OCI-LY1 (cell line): Measurements from ENCODE around the gene DTNB.

Source experiments
- H2AFZ ChIP-seq: fragments of 200-600 bp; sonication (generic), shearing (Covaris generic); 2 replicates; pipeline ENCODE4 v1.6.0; 2014; ENCODE audit warnings: antibody characterized with exemption, mild to moderate bottlenecking, low read length
- H3F3A ChIP-seq: fragments of 200-600 bp; sonication (generic), shearing (Covaris generic); 2 replicates; pipeline ENCODE4 v1.6.0; 2014; ENCODE audit warnings: mild to moderate bottlenecking, antibody characterized with exemption, low read length, moderate library complexity; ENCODE audit not compliant: insufficient read depth
- H3K27ac ChIP-seq: fragments of 200-600 bp; sonication (generic); 2 replicates; pipeline ENCODE4 v1.5.1; 2014; ENCODE audit warnings: low read length, mixed run types, mild to moderate bottlenecking, low read depth; ENCODE audit not compliant: poor library complexity, severe bottlenecking
- H3K27me3 ChIP-seq: fragments of 200-600 bp; sonication (generic); 2 replicates; pipeline ENCODE4 v1.6.0; 2014; ENCODE audit warnings: antibody characterized with exemption, mild to moderate bottlenecking, low read length, moderate library complexity; ENCODE audit not compliant: insufficient read depth
- H3K36me3 ChIP-seq: fragments of 200-600 bp; sonication (generic); 2 replicates; pipeline ENCODE4 v1.6.1; 2014; ENCODE audit warnings: mild to moderate bottlenecking, antibody characterized with exemption, low read length, moderate library complexity, mixed read lengths; ENCODE audit not compliant: insufficient read depth
- H3K4me1 ChIP-seq: fragments of 200-600 bp; sonication (generic); 2 replicates; pipeline ENCODE4 v1.5.1; 2014; ENCODE audit warnings: mild to moderate bottlenecking, low read length, moderate library complexity; ENCODE audit not compliant: insufficient read depth, severe bottlenecking
- H3K4me2 ChIP-seq: fragments of 200-600 bp; sonication (generic), shearing (Covaris generic); 2 replicates; pipeline ENCODE4 v1.6.1; 2014; ENCODE audit warnings: low read length
- H3K4me3 ChIP-seq: fragments of 200-600 bp; sonication (generic); 2 replicates; pipeline ENCODE4 v1.5.1; 2014; ENCODE audit warnings: low read length, low read depth, mild to moderate bottlenecking, mixed read lengths; ENCODE audit not compliant: poor library complexity, severe bottlenecking
- H3K79me2 ChIP-seq: fragments of 200-600 bp; shearing (Covaris generic); 2 replicates; pipeline ENCODE4 v1.6.1; 2016; ENCODE audit warnings: mixed run types, low read length, mixed read lengths; ENCODE audit not compliant: insufficient read depth
- H3K9ac ChIP-seq: fragments of 200-600 bp; sonication (generic), shearing (Covaris generic); 2 replicates; pipeline ENCODE4 v1.6.1; 2014; ENCODE audit warnings: mild to moderate bottlenecking, low read length, mixed read lengths
- H3K9me2 ChIP-seq: fragments of 200-600 bp; sonication (generic), shearing (Covaris generic); 2 replicates; pipeline ENCODE4 v1.6.1; 2014; ENCODE audit warnings: low read depth, mild to moderate bottlenecking, low read length, mixed read lengths
- H3K9me3 ChIP-seq: fragments of 200-600 bp; shearing (Covaris generic); 2 replicates; pipeline ENCODE4 v1.6.1; 2014; ENCODE audit warnings: low read length, mixed read lengths
- H4K20me1 ChIP-seq: fragments of 200-600 bp; sonication (generic), shearing (Covaris generic); 2 replicates; pipeline ENCODE4 v1.6.0; 2016; ENCODE audit warnings: mild to moderate bottlenecking, low read length; ENCODE audit not compliant: insufficient read depth
- EZH2 ChIP-seq: fragments of 200-600 bp; sonication (generic), shearing (Covaris generic); IDR thresholded peaks from 2 replicates; pipeline ENCODE4 v1.8.0; 2017; ENCODE audit warnings: borderline replicate concordance, mixed run types, mild to moderate bottlenecking, antibody characterized with exemption, low read length, moderate library complexity, mixed read lengths
- TF ChIP-seq, protein P1 (sequence below): fragments of 200-600 bp; sonication (generic), shearing (Covaris generic); IDR thresholded peaks from 2 replicates; pipeline ENCODE4 v1.5.1; 2017; ENCODE audit warnings: mild to moderate bottlenecking, antibody characterized with exemption, low read length, moderate library complexity, mixed read lengths

The DTNB gene

DNA sequence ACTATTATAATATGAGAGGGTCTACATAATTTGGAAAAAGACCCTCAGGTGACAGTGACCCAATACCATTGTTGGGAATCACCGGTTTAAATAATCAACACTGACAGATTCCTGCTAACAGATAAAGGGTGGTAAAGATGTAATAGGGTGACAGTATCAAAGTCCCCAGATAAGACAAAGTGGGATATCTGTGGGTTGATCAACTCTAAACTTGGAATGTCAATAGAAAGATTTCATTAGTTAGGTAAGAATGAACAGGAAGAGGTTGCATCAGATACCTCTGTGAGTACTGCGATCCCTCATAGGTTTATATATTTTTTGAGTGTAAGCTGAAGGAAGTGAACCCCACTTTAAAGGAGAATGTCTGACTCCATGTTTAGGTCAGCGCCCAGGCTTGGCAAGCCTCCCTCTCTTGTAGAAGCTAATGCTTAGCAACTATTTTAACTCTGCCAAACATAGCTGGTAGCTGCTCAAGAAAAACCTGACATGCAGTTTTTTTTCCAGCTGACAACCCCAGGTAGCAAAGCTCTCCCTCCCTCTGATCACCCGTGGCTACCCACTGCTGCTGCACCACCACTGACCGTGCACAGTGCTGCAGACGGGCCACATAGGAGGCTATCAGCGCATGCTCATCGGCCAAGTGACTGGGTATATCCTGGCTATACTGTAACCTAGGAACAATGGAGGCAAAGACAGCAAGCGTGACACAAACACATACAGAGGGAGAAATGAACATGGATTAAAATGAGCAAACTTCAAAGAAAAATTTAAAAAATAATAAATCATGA, 218.4 kb downstream of the DTNB start:
- no peaks in the 10 kb centered on the region for H3K27me3 ChIP-seq
- H3K9ac ChIP-seq, result no peak overlapping the region
- H3K36me3 ChIP-seq, result no peaks in the 10 kb centered on the region
- H3F3A ChIP-seq, result no peaks in the 10 kb centered on the region
- H2AFZ ChIP-seq, result no peak overlapping the region
- H3K4me2 ChIP-seq, result no peak overlapping the region
- no peak overlapping the region for H3K4me3 ChIP-seq
- H3K27ac ChIP-seq, result no peak overlapping the region
- no peaks in the 10 kb centered on the region for H3K9me3 ChIP-seq
- H3K4me1 ChIP-seq, result no peaks in the 10 kb centered on the region
- no peak for TF ChIP-seq EZH2
- TF ChIP-seq, protein P1, sequence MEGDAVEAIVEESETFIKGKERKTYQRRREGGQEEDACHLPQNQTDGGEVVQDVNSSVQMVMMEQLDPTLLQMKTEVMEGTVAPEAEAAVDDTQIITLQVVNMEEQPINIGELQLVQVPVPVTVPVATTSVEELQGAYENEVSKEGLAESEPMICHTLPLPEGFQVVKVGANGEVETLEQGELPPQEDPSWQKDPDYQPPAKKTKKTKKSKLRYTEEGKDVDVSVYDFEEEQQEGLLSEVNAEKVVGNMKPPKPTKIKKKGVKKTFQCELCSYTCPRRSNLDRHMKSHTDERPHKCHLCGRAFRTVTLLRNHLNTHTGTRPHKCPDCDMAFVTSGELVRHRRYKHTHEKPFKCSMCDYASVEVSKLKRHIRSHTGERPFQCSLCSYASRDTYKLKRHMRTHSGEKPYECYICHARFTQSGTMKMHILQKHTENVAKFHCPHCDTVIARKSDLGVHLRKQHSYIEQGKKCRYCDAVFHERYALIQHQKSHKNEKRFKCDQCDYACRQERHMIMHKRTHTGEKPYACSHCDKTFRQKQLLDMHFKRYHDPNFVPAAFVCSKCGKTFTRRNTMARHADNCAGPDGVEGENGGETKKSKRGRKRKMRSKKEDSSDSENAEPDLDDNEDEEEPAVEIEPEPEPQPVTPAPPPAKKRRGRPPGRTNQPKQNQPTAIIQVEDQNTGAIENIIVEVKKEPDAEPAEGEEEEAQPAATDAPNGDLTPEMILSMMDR, result no peak
- H3K79me2 ChIP-seq, result no peaks in the 10 kb centered on the region
- H4K20me1 ChIP-seq, result no peaks in the 10 kb centered on the region
- no peaks in the 10 kb centered on the region for H3K9me2 ChIP-seq

GRCh38 chr2:25453199-25453905, 220.0 kb downstream of the DTNB start:
- Histone ChIP-seq H2AFZ (no peak overlapping the region), H3K4me3 (no peak overlapping the region), H3K4me2 (no peak overlapping the region)

DNA sequence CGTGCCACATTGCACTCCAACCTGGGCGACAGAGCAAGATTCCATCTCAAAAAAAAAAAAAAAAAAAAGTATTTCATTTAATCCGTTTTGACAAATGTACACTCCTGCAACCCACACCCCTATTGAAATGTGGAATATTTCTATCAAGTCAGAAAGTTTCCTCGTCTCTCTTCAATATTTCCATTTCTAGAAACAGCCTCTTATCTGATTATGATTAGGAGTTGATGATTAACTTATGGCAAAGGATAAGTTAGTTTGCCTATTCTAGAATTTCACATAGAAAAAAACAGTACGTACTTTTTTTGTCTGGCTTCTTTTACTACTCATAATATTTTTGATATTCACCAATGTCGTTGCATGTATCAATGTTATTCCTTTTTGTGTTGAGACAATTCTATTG, 224.6 kb downstream of the DTNB start:
- Histone ChIP-seq H3K27ac (no peak overlapping the region), H3K9me3 (no peaks in the 10 kb centered on the region), H4K20me1 (no peaks in the 10 kb centered on the region), H3F3A (no peaks in the 10 kb centered on the region), H3K79me2 (no peaks in the 10 kb centered on the region), H2AFZ (no peak overlapping the region), H3K4me2 (no peak overlapping the region), H3K9ac (no peak overlapping the region), H3K4me3 (no peak overlapping the region), H3K36me3 (no peaks in the 10 kb centered on the region), H3K27me3 (no peaks in the 10 kb centered on the region), H3K9me2 (no peaks in the 10 kb centered on the region), H3K4me1 (no peaks in the 10 kb centered on the region)
- TF ChIP-seq, protein P1, result no peak
- no peak for TF ChIP-seq EZH2

More at GRCh38 chr2:25453199-25453905, 220.0 kb downstream of the DTNB start:
- Histone ChIP-seq H3F3A (no peaks in the 10 kb centered on the region), H3K4me1 (no peaks in the 10 kb centered on the region), H3K27me3 (no peaks in the 10 kb centered on the region), H3K9me3 (no peaks in the 10 kb centered on the region), H3K27ac (no peak overlapping the region), H3K36me3 (no peaks in the 10 kb centered on the region), H3K79me2 (no peaks in the 10 kb centered on the region), H3K9me2 (no peaks in the 10 kb centered on the region), H4K20me1 (no peaks in the 10 kb centered on the region), H3K9ac (no peak overlapping the region)
- TF ChIP-seq, protein P1, result no peak
- no peak for TF ChIP-seq EZH2
